Uterus (tissue), 2 donors: ENCODE measurements around the gene COMMD4.

Experiments
- CTCF ChIP-seq, 4 experiments: fragments of 200-600 bp in 2 of 4; fragments of 450-650 bp in 2 of 4; sonication (generic) in 2 of 4; IDR thresholded peaks; one replicate each; pipeline ENCODE4 v1.5.1; 2016 to 2019; ENCODE audit warnings: antibody characterized with exemption in 4 of 4, mild to moderate bottlenecking in 2 of 4, moderate library complexity in 1 of 4
- POLR2A ChIP-seq, 2 donors: fragments of 450-650 bp; IDR thresholded peaks; one replicate each; pipeline ENCODE4 v1.6.1; 2016; ENCODE audit warnings: antibody characterized with exemption in 2 of 2, mild to moderate bottlenecking in 1 of 2, moderate library complexity in 1 of 2

DNA sequence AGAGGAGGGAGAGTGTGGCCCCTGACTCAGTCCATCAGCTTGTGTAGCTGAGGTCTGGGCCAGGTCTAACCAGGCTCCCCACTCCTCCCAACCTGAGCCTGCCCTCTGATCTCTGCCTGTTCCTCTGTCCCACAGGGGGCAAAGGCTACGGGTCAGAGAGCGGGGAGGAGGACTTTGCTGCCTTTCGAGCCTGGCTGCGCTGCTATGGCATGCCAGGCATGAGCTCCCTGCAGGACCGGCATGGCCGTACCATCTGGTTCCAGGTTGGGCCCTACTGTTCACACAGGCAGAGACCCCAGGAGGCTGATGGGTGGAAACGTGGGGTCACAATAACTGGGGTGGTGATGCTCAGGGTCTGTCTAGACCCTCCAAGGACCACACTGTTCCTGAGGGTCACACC is 17.7 kb downstream of the COMMD4 start:
- TF ChIP-seq POLR2A (IDR thresholded peaks at IDR 0.05) (no peak), CTCF (IDR thresholded peaks at IDR 0.05) (no peak)
